ENCODE results near the gene TANGO2. TPM values are rescaled to one million over a fixed set of nuclear protein-coding genes. Genes with fewer than 3 reads are reported as not detected.

The TANGO2 gene
- total RNA-seq, 1 donor from 2014 or later: 19.9 TPM

DNA sequence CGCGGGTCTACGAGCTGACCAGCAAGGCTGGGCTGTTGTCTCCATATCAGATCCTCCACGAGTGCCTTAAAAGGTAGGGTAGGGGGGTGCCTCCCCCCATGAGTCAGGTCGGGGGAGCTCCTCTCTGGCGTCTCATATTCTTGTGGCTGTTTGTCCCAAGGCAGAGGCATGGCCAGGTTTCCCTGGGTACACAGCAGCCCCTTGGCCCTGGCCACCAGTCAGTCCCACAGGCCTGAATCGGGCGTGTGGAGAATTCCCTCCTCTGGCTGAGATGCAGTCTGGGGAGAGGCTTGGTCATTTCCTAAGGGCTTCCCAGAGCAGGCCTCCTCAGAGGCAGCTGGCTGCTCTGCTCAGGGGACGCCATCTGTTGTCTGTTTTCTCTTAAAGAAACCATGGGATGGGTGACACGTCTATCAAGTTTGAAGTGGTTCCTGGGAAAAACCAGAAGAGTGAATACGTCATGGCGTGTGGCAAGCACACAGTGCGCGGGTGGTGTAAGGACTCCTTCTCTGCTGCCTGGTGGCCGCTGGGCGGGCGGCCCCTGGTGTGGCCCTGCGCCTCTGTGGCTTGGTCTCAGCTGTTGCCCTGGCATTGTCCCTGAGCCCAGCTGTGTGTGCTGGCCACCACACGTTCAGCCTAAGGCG, 85.4 kb downstream of the TANGO2 start:
- no peak overlapping the region for H3K4me3 Mint-ChIP-seq (ENCODE audit: low read depth)
- TF ChIP-seq, protein P1, sequence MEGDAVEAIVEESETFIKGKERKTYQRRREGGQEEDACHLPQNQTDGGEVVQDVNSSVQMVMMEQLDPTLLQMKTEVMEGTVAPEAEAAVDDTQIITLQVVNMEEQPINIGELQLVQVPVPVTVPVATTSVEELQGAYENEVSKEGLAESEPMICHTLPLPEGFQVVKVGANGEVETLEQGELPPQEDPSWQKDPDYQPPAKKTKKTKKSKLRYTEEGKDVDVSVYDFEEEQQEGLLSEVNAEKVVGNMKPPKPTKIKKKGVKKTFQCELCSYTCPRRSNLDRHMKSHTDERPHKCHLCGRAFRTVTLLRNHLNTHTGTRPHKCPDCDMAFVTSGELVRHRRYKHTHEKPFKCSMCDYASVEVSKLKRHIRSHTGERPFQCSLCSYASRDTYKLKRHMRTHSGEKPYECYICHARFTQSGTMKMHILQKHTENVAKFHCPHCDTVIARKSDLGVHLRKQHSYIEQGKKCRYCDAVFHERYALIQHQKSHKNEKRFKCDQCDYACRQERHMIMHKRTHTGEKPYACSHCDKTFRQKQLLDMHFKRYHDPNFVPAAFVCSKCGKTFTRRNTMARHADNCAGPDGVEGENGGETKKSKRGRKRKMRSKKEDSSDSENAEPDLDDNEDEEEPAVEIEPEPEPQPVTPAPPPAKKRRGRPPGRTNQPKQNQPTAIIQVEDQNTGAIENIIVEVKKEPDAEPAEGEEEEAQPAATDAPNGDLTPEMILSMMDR (IDR thresholded peaks at IDR 0.05; ENCODE audit: unreplicated experiment): no peak
- no peaks in the 10 kb centered on the region for H3K4me1 Mint-ChIP-seq (ENCODE audit: low read depth)
- H3K36me3 Mint-ChIP-seq (ENCODE audit: insufficient read depth): peaks cover 14% of the 10 kb centered on the region
- no peaks in the 10 kb centered on the region for H3K9me3 Mint-ChIP-seq (ENCODE audit: low read depth)
- H3K27ac Mint-ChIP-seq: peak overlapping the region; percentile 29
- H3K27me3 Mint-ChIP-seq: no peaks in the 10 kb centered on the region
- DNase-seq (ENCODE audit: low spot score, unreplicated experiment): no peak

DNA sequence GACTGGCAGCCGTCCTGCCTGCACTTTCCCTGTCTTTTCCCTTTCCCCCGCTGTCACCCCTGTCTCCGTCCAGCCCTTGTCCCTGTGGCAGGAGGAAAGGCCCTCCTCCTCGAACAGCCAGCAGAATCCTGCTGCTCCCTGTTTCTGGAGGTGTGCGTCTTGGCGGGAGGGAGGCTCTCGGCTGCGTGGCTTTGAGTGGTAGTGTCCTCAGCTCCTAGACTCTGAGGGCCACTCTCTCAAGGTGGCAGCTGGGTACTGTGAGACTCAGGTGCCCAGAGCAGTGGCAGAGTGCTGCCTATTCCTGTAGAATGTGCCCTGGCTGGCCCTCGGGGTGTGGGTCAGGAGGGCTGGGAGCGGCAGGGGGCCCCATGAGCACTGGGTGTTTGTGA, 85.9 kb downstream of the TANGO2 start:
- Mint-ChIP-seq H3K36me3 (ENCODE audit: insufficient read depth) (peaks cover 14% of the 10 kb centered on the region), H3K9me3 (ENCODE audit: low read depth) (no peaks in the 10 kb centered on the region), H3K27ac (peak overlapping the region; percentile 29), H3K4me1 (ENCODE audit: low read depth) (no peaks in the 10 kb centered on the region), H3K4me3 (ENCODE audit: low read depth) (no peak overlapping the region), H3K27me3 (no peaks in the 10 kb centered on the region)
- DNase-seq (ENCODE audit: low spot score, unreplicated experiment): no peak
- TF ChIP-seq, protein P1 (IDR thresholded peaks at IDR 0.05; ENCODE audit: unreplicated experiment): no peak

DNA sequence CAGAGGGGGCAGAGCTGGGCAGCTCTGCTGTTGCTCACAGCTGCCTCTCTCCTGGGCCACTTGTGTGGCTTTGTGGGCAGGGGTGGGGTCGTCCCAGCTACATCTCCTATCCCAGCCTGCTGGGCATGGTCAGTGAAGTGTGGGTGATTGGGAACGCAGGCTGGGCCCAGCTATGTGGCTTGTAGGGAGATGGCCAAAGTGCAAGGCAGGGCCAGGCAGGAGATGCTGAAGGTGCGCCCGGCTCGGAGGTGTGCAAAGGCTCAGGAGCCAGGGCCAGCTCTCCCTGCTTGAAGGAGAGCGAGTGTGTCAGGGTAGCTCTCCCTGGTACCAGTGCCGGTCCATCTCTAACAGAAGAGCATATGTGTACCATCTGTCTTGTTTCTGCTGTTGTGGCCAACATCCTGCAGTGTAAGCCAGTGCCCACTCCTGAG, 86.6 kb downstream of the TANGO2 start:
- no peak for DNase-seq (ENCODE audit: low spot score, unreplicated experiment)
- no peak overlapping the region for H3K27ac Mint-ChIP-seq
- no peak overlapping the region for H3K4me3 Mint-ChIP-seq (ENCODE audit: low read depth)
- H3K27me3 Mint-ChIP-seq: no peaks in the 10 kb centered on the region
- H3K36me3 Mint-ChIP-seq (ENCODE audit: insufficient read depth): peaks cover 10% of the 10 kb centered on the region
- H3K9me3 Mint-ChIP-seq (ENCODE audit: low read depth): no peaks in the 10 kb centered on the region
- TF ChIP-seq, protein P1 (IDR thresholded peaks at IDR 0.05; ENCODE audit: unreplicated experiment): no peak
- H3K4me1 Mint-ChIP-seq (ENCODE audit: low read depth): no peaks in the 10 kb centered on the region

DNA sequence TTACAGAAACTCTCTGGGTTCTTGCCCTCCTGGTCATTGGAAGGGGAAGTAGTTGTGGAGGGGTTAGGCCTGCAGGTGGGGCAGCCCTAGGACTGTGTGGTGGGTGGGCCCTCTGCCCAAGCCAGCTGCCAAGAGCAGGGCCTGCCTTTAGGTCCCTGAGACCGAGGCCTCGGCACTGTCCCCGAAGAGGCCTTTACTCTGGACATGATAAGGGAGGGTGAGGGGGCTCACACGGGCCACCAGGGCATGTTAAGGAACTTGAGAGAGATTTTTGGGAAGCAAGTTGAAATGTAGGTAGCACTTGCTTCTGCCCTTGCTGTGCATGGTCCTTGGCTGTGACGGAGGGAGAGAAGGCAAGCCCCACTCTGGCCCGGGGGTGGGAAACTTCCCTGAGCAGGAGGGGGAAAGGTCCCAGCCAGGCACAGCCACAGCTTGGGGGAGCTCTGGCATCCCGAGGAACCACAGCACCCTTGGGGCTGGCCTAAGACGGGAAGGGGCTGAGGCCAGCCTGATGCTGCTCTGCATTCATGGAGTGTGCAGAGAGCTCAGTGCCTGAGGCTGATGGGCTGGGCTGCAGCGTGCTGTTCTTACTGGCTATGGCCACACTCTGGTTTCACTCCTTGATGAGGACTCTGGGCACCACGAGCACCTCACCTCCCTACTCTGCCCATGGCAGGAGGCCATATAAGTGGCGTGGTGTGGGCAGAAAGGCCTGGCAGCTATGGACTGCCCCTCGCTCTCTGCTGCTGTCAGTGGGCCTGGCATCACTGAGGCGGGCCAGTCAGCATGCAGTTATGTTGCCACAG, 87.2 kb downstream of the TANGO2 start:
- peaks cover 9% of the 10 kb centered on the region for H3K36me3 Mint-ChIP-seq (ENCODE audit: insufficient read depth)
- no peaks in the 10 kb centered on the region for H3K9me3 Mint-ChIP-seq (ENCODE audit: low read depth)
- no peak for DNase-seq (ENCODE audit: low spot score, unreplicated experiment)
- H3K4me1 Mint-ChIP-seq (ENCODE audit: low read depth): no peaks in the 10 kb centered on the region
- H3K27me3 Mint-ChIP-seq: no peaks in the 10 kb centered on the region
- TF ChIP-seq, protein P1 (IDR thresholded peaks at IDR 0.05; ENCODE audit: unreplicated experiment): no peak
- no peak overlapping the region for H3K4me3 Mint-ChIP-seq (ENCODE audit: low read depth)
- no peak overlapping the region for H3K27ac Mint-ChIP-seq

DNA sequence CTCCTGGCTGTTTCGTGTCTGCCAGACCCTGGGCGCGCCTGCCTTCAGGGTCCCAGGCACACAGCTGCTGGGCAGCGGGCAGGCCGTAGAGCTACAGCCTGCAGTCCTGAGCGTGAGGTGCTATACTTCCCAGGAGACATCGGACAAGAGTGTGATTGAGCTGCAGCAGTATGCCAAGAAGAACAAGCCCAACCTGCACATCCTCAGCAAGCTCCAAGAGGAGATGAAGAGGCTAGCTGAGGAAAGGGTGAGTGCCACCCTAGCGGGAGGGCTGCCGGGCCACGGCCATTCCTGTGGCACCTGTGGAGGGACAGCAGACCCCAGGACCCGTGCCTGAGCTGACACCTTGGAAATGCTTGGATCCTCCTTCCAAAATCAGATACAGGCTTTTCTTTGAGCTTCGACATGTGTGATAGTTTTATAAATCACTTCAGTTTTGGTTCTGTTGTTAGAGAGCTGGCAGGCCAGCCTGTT, 87.9 kb downstream of the TANGO2 start:
- H3K36me3 Mint-ChIP-seq (ENCODE audit: insufficient read depth): peaks cover 9% of the 10 kb centered on the region

More for the DNA sequence above, 87.9 kb downstream of the TANGO2 start:
- Mint-ChIP-seq H3K27ac (no peak overlapping the region), H3K9me3 (ENCODE audit: low read depth) (no peaks in the 10 kb centered on the region), H3K27me3 (no peaks in the 10 kb centered on the region), H3K4me3 (ENCODE audit: low read depth) (no peak overlapping the region), H3K4me1 (ENCODE audit: low read depth) (no peaks in the 10 kb centered on the region)
- TF ChIP-seq, protein P1 (IDR thresholded peaks at IDR 0.05; ENCODE audit: unreplicated experiment): no peak
- no peak for DNase-seq (ENCODE audit: low spot score, unreplicated experiment)
